ENCODE measurements around the gene CCL27.

GRCh38 chr9:34654323-34655051 lies 8.0 kb downstream of the CCL27 start:
- TF ChIP-seq CTCF (IDR thresholded peaks at IDR 0.05 in 4 of 5, conservative IDR thresholded peaks at IDR 0.05 in 1 of 5): no peak
- TF ChIP-seq POLR2A (IDR thresholded peaks at IDR 0.05): no peak
